T-helper 2 cell treated with Interferon-gamma antibody and Interleukin-4, amounts not matched to agents 5 μg/mL and 100 μg/mL, for 36 hours (primary cell): ENCODE measurements around the gene THSD4.
"Not testable (repeated sequence)": the region's sequence is repeated elsewhere in the genome, so short reads cannot be mapped to it uniquely, and the experiment has no call there.

ENCODE experiments used
- DNase-seq: peaks from one replicate; pipeline ENCODE4 v3.0.0; 2021; ENCODE audit warnings: low spot score
- H3K27ac Mint-ChIP-seq: one replicate; pipeline ENCODE4 v1.8.0; 2021; ENCODE audit warnings: mild to moderate bottlenecking, mixed read lengths
- H3K27me3 Mint-ChIP-seq: one replicate; pipeline ENCODE4 v1.8.0; 2021; ENCODE audit warnings: low read depth, mixed read lengths
- H3K36me3 Mint-ChIP-seq: one replicate; pipeline ENCODE4 v1.8.0; 2021; ENCODE audit warnings: low read depth, mixed read lengths
- H3K4me1 Mint-ChIP-seq: one replicate; pipeline ENCODE4 v1.8.0; 2021; ENCODE audit warnings: low read depth, mixed read lengths
- H3K4me3 Mint-ChIP-seq: one replicate; pipeline ENCODE4 v1.8.0; 2022; ENCODE audit warnings: mild to moderate bottlenecking, moderate library complexity, mixed read lengths
- H3K9me3 Mint-ChIP-seq: one replicate; pipeline ENCODE4 v1.8.0; 2021; ENCODE audit warnings: mixed read lengths

Gene THSD4

DNA sequence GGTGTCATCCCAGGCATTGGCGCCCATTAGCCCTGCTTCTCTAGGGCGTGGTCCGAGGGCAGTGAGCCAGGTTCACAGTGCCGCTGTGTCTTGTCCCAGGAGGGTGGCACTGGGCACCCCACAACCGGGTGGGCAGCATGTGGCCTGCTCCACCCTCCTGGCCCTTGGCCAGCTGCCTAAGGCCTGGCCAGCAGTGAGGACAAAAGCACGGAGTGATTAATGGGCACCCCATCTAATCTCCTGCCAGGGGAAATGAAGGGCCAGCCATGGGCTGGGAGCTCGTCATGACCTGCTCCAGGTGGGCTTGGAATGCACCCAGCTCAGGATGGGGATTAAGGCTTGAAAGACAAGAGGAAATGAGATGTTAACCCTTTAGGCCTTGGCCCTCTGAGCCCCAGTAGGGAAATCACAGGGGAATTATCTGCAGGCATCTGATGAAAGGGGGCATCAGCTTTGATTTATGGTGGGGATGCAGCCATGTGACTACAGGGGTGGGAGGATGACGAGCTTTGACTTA lies 5.2 kb downstream of the THSD4 start:
- peaks cover 31% of the 10 kb centered on the region for H3K27me3 Mint-ChIP-seq
- H3K9me3 Mint-ChIP-seq = no peaks in the 10 kb centered on the region
- H3K27ac Mint-ChIP-seq = no peak overlapping the region
- peaks cover 6% of the 10 kb centered on the region for H3K4me1 Mint-ChIP-seq
- H3K36me3 Mint-ChIP-seq = no peaks in the 10 kb centered on the region
- H3K4me3 Mint-ChIP-seq = no peak overlapping the region
- DNase-seq = no peak

DNA sequence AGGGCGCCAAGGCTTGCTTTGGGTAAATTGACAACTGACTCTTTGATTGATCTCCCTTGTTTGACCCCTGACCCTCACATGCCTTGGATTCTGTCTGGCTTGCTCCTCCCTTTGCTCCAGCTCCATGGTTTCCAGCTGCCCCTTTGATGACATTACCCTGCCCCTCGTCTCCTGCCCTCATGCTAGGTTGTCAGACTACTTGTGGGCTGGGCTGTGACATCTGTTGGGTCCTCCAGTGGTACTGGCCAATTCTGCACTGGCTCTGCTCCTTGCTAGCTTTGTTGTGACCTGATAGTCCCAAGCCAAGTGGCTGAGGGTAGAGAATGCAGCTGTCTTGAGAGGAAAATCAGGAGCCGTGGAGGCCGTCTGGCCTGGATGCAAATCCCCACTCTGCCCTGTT lies 6.2 kb downstream of the THSD4 start:
- H3K4me1 Mint-ChIP-seq = peaks cover 1% of the 10 kb centered on the region
- no peak overlapping the region for H3K27ac Mint-ChIP-seq
- no peak overlapping the region for H3K4me3 Mint-ChIP-seq
- H3K27me3 Mint-ChIP-seq = peaks cover 26% of the 10 kb centered on the region
- H3K36me3 Mint-ChIP-seq = no peaks in the 10 kb centered on the region
- DNase-seq = no peak
- no peaks in the 10 kb centered on the region for H3K9me3 Mint-ChIP-seq

DNA sequence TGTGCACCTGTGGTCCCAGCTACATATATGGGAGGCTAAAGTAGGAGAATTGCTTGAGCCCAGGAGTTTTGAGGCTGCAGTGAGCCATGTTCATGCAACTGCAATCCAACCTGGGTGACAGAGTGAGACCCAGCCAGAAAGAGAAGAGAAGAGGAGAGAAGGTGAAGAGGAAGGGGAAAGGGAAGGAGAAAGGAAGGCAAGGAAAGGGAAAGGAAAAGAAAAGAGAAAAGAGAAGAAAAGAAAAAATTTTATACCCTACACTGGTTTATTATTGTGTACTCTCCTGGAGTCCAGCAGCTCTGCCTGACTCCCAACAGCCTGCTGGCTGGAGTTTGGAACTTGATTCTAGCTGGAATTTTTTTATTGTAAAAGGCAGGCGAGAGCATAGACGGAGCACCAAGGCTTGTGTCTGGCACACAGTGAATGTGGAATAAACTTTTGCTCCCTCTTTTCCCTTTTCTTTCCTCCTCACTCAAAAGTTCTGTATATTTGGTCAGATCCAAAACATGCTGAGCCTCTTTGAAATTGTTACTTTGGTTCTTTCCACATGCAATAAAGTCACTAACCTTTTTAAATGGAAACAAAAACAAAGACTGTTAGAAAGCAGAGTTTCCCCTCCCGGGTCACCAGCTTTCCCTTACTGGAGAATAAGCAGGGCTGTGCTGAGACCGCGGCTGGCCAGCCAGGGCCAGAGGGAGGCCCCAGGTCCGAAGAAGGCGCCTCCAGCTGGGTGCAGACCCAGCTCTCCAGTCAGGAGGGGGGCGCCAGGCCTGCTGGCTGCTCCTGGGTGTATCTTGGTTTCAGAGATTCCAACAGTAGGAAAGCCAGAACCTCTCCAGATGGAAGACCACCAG lies 9.9 kb downstream of the THSD4 start:
- Mint-ChIP-seq H3K36me3 (no peaks in the 10 kb centered on the region), H3K27ac (no peak overlapping the region), H3K9me3 (no peaks in the 10 kb centered on the region), H3K27me3 (peaks cover 7% of the 10 kb centered on the region), H3K4me3 (no peak overlapping the region), H3K4me1 (peaks cover 2% of the 10 kb centered on the region)
- no peak for DNase-seq

DNA sequence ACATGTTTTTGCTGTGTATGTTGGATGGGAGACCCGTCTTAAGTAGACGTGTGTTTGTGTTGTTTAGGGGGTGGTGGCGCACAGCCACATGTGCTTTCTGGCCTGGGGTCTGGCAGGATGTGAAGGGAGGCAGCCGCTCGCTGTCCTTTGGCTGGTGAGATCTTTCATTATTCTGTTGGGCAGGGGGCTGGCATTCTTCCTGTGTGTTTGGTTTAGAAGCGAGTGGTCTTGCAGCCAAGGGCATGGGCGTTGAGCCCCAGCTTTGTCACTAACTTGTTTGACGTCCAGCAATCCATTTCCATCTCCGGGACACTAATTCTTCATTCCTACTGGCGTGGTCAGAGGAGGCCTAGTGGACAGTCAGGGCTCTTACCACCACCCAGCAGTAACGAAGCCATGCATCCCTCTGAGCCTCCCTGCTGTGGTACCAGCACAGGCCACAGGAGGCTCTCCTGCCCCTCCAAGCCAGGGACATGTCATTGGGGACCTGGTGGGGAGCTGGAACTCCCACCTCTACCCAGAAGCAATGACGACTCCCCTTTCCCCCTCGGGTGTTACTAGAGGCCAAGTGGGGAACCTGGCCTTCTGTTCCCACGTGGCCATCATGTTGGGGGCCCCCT lies 10.7 kb downstream of the THSD4 start:
- Mint-ChIP-seq H3K4me3 (no peak overlapping the region), H3K36me3 (no peaks in the 10 kb centered on the region), H3K27ac (no peak overlapping the region), H3K9me3 (no peaks in the 10 kb centered on the region), H3K27me3 (peaks cover 7% of the 10 kb centered on the region), H3K4me1 (peaks cover 2% of the 10 kb centered on the region)
- DNase-seq = no peak

DNA sequence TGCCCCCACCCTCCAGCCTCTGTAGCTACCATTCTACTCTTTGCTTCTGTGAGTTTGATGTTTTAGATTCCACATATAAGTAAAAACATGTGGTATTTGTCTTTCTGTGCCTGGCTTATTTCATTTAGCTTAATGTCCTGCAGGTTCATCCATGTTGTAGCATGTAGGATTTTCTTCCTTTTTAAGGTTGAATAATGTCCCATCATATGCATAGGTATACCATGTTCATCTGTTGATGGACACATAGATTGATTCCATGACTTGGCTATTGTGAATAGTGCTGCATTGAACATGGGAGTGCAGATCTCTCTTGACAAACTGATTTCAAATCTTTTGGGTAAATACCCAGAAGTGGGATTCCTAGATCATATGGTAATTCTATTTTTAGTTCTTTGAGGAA lies 11.8 kb downstream of the THSD4 start:
- H3K4me3 Mint-ChIP-seq = no peak overlapping the region
- no peaks in the 10 kb centered on the region for H3K9me3 Mint-ChIP-seq
- H3K36me3 Mint-ChIP-seq = no peaks in the 10 kb centered on the region
- peaks cover 2% of the 10 kb centered on the region for H3K4me1 Mint-ChIP-seq
- no peak for DNase-seq
- H3K27ac Mint-ChIP-seq = no peak overlapping the region
- H3K27me3 Mint-ChIP-seq = peaks cover 7% of the 10 kb centered on the region

DNA sequence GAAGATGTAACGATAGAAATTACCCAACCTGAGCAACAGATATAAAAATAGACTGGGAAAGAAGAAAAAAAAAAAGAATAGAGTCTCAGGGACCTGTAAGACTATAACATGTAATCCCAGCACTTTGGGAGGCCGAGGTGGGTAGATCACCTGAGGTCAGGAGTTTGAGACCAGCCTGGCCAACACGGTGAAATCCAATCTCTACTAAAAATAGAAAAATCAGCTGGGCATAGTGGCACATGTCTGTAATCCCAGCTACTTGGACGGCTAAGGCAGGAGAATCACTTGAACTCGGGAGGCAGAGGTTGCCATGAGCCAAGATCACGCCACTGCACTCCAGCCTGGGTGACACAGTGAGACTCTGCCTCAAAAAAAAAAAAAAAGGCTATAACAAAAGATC lies 12.9 kb downstream of the THSD4 start:
- not testable (repeated sequence) for H3K27me3 Mint-ChIP-seq, DNase-seq, H3K4me3 Mint-ChIP-seq, H3K36me3 Mint-ChIP-seq, H3K27ac Mint-ChIP-seq, H3K4me1 Mint-ChIP-seq, H3K9me3 Mint-ChIP-seq

DNA sequence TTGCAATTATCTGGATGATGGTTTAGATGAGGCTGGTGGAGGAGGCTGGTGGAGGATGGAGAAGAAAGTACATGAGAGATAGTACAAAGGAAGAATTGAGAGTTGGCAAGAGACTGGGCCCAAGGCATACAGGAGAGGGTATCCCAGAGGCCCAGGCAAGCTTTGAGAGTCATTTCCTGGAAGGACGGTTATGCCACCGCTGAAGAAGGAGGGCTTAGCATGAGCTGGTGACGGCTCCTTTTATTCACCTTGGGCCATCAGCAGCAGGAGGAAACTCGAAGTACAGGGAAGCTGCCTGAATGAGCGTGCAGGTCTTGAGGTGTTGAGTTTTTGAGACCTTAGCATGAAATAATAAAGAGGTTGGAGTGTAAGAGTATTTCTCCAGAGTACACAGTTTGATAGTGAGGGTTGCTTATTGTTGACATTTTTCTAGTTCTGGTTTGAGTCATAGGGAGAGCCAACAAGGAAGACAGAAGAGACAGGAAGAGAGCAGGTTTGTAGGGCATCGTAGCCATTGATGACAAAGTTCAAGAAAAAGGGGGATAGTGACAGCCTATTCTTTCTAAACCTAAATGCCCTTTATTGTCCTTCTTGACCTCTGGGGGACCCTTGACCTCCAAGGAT lies 13.8 kb downstream of the THSD4 start:
- Mint-ChIP-seq H3K27ac (no peak overlapping the region), H3K4me3 (no peak overlapping the region), H3K36me3 (no peaks in the 10 kb centered on the region), H3K27me3 (peaks cover 7% of the 10 kb centered on the region), H3K9me3 (no peaks in the 10 kb centered on the region), H3K4me1 (peaks cover 2% of the 10 kb centered on the region)
- DNase-seq = no peak

DNA sequence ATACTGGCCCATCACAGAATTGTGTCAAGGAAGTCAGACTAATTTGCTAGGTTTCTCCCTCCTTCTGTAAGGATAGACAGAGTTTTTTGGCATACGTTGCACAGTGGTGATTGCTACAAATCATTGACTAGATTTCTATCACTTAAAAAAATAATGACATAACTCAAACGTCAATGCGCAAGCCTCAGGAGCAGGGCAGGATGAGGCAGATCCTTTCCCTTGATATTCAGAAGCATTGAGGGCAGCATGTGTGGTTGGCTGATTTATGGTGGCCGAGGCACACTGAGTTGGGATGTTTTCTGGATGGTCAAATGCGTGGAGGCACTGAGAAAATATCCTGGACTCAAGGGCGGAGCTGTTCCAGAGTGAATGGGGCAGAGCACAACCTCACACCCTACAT lies 14.4 kb downstream of the THSD4 start:
- Mint-ChIP-seq H3K4me1 (peaks cover 2% of the 10 kb centered on the region), H3K27ac (no peak overlapping the region), H3K27me3 (peaks cover 7% of the 10 kb centered on the region), H3K4me3 (no peak overlapping the region), H3K36me3 (no peaks in the 10 kb centered on the region), H3K9me3 (no peaks in the 10 kb centered on the region)
- no peak for DNase-seq

DNA sequence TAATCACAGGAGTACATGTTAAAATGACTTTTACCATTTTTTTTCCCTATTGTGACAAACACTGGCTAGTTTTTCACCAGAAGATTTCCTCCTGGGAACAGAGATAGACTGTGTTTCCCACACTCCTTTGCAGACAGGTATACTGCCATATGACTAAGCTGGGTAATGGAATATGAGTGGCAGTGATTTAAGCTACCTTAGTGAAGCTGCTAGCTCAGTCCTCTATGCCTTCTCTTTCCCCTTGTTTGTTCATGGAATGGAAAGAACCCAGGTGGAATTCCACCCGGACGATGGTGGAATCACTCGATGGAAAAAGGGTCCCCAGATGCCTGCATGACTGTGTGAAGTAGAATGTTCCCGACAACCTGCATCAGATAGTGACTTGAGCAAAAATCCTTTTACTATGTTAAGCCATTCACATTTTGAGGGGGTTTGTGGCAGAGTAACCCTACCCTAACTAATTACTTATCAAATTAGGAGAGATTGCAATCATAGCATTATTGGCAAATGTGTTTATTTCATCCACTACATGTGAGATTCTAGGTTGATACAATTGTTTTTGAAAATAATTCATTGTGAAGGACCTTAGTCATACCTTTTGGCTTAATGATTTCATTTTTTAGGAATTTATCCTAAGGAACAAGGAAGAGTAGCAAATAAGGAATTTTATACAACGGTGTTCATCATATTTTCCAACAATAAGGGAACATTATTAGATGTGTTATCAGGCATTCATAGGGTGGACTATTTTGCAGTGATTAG lies 16.5 kb downstream of the THSD4 start:
- DNase-seq = no peak
- peaks cover 7% of the 10 kb centered on the region for H3K27me3 Mint-ChIP-seq
- H3K4me1 Mint-ChIP-seq = peaks cover 2% of the 10 kb centered on the region
- H3K36me3 Mint-ChIP-seq = no peaks in the 10 kb centered on the region
- no peaks in the 10 kb centered on the region for H3K9me3 Mint-ChIP-seq
- no peak overlapping the region for H3K27ac Mint-ChIP-seq
- no peak overlapping the region for H3K4me3 Mint-ChIP-seq

DNA sequence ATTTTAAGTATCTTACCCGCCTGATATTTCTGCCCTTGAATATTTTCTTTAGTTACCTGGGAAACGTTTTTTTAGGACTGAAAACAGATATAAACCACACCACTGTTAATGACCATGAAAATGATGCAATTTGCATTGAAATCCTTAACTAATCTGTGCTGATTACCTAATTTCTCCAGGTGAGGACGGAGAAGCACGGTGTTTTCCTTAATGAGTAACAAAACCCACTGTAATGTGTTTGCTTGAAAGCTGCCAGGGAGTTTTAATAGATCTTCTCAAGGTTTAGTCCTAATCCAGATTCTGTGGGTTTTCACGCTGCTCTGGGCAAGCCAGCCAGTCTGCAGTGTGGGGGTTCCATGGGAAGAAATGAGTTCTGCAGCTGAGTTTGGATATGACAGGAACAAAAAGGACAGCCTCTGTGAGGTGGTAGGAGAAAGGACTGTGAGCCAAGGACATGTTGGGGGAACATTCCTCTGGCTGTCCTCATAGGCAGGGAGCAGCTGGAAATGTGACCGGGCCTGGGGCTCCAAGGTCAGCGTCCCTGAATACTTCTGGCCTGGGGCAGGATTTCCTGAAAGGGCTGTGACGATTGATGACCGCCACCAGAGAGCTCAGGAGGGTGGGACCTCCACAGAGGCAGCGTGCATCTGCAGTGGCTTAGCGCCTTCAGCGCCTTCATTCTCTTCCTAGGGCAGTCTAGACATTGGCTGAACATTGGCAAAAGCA lies 18.6 kb downstream of the THSD4 start:
- H3K9me3 Mint-ChIP-seq = no peaks in the 10 kb centered on the region
- H3K4me3 Mint-ChIP-seq = no peak overlapping the region
- no peaks in the 10 kb centered on the region for H3K36me3 Mint-ChIP-seq
- peaks cover 2% of the 10 kb centered on the region for H3K4me1 Mint-ChIP-seq
- H3K27ac Mint-ChIP-seq = no peak overlapping the region
- DNase-seq = no peak
- H3K27me3 Mint-ChIP-seq = no peaks in the 10 kb centered on the region

DNA sequence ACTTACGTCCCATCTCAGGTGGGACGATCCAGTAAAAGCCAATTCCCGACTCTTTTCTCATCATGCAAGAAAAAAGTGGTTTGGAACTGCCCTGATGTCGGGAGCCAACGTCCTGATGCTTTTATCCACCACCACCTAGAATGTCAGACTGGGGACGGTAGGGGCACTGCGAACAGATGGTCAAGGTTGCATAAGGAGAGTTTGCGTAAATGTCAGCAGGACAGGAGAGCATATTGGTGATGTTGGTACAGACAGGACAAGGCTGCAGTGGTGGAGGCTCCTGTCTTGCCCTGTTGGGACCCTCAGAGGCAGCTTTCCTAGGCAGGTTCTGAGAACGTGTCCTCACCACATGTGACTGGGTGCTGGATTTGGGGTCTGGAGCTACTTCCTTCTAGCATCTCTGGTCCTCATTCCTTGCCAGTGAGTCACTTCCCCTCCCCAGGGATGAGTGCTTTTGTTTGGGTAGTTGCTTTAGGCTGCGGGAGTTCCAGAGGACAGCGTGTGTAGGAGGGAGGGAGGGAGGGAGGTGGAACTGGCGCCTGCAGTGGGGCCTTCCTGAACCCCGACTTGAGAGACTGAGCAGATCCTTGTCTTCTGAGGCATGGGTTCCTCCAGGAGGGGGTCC lies 21.0 kb downstream of the THSD4 start:
- Mint-ChIP-seq H3K4me1 (no peaks in the 10 kb centered on the region), H3K27ac (no peak overlapping the region), H3K4me3 (no peak overlapping the region), H3K36me3 (no peaks in the 10 kb centered on the region), H3K27me3 (peaks cover 4% of the 10 kb centered on the region), H3K9me3 (no peaks in the 10 kb centered on the region)
- no peak for DNase-seq

DNA sequence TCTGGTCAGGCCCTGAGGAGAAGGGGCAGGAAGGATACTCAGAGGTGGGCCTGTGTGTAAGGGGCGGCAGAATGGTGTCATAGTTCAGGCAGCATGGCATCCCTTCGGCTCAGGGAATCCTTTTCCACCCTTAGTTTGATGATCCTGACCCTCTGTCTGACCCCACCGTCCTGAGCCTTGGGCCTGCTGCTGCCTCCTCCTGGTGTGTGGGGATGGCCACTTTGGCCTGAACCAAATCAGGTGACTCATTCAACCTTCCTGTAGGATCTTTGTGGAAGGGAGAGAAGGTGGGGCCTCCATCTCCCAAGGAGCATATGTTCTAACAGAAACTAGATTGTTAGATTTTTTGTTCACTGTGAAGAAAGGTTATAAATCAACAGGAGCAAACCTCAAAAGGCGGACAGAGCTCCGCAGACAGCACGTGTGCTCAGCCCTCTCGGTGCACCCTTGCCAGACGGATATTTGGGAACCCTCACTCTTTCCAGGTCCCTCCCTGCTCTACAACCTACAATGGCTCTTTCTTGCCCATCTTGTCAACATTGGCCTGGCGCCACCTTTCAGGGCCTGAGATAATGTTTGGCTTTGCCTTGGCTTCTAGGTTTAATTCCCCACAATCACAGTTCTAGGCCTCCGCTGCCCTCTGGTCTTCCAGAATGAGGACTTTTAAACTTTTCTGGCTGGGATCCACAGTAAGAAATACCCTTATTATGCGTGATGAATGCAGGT lies 21.7 kb downstream of the THSD4 start:
- no peak overlapping the region for H3K27ac Mint-ChIP-seq
- H3K4me1 Mint-ChIP-seq = no peaks in the 10 kb centered on the region
- peaks cover 4% of the 10 kb centered on the region for H3K27me3 Mint-ChIP-seq
- no peaks in the 10 kb centered on the region for H3K9me3 Mint-ChIP-seq
- DNase-seq = no peak
- no peak overlapping the region for H3K4me3 Mint-ChIP-seq
- no peaks in the 10 kb centered on the region for H3K36me3 Mint-ChIP-seq
